Measurements from ENCODE around the gene ZNF620. TPM values are rescaled to one million over a fixed set of nuclear protein-coding genes. Genes with fewer than 3 reads are reported as not detected.

Gene ZNF620
- total and polyA plus RNA-seq, 2 experiments from 2014 or later: 14.1 to 18.0 TPM

- TF ChIP-seq REST (IDR thresholded peaks at IDR 0.05; ENCODE audit: unreplicated experiment) (no peak), ZNF331 (CRISPR knock-in tag; IDR thresholded peaks at IDR 0.05; ENCODE audit: low read depth) (no peak), ETS1 (IDR thresholded peaks at IDR 0.05) (no peak), CREB1 (CRISPR knock-in tag; IDR thresholded peaks at IDR 0.05; ENCODE audit: low read depth) (no peak)
These were observed 42.3 kb upstream of the ZNF620 start (continued) for GRCh38 chr3:40463579-40463978.

- ATAC-seq: peak; percentile 8; the same call in 1 of the 3 replicates
- peaks cover 44% of the 10 kb centered on the region for H3K36me3 ChIP-seq (ENCODE audit: insufficient read depth)
- TF ChIP-seq POLR2AphosphoS5 (IDR thresholded peaks at IDR 0.05; ENCODE audit: low read depth) (no peak), STAT1 (IDR thresholded peaks at IDR 0.05; ENCODE audit: unreplicated experiment) (no peak), EZH2 (IDR thresholded peaks at IDR 0.05; ENCODE audit: low read depth, unreplicated experiment) (no peak), ZNF331 (CRISPR knock-in tag; IDR thresholded peaks at IDR 0.05; ENCODE audit: low read depth) (no peak), EZH2phosphoT487 (IDR thresholded peaks at IDR 0.05; ENCODE audit: unreplicated experiment) (no peak), ETS1 (IDR thresholded peaks at IDR 0.05) (no peak), CREB1 (CRISPR knock-in tag; IDR thresholded peaks at IDR 0.05; ENCODE audit: low read depth) (no peak), JUNB (IDR thresholded peaks at IDR 0.05; ENCODE audit: unreplicated experiment) (no peak), ZNF114 (CRISPR knock-in tag; IDR thresholded peaks at IDR 0.05) (no peak), NANOG (IDR thresholded peaks at IDR 0.05; ENCODE audit: borderline replicate concordance) (no peak), CTCF (conservative IDR thresholded peaks at IDR 0.05; ENCODE audit: low read depth in 2 of 2) (no peak), REST (IDR thresholded peaks at IDR 0.05; ENCODE audit: unreplicated experiment) (no peak)
These were observed 41.3 kb upstream of the ZNF620 start for GRCh38 chr3:40464339-40465110.

More at GRCh38 chr3:40464339-40465110, 41.3 kb upstream of the ZNF620 start:
- no peak for DNase-seq (ENCODE audit: low spot score)
- Histone ChIP-seq H3K27ac (ENCODE audit: low read depth) (peak overlapping the region; percentile 89), H3K9me2 (ENCODE audit: insufficient read depth) (no peaks in the 10 kb centered on the region), H4K20me1 (replicated peaks; ENCODE audit: insufficient read depth) (peaks cover 39% of the 10 kb centered on the region), H3K4me2 (no peak overlapping the region), H3K4me3 (no peak overlapping the region), H3K27me3 (ENCODE audit: insufficient read depth) (no peaks in the 10 kb centered on the region), H3K4me1 (ENCODE audit: insufficient read depth) (no peaks in the 10 kb centered on the region), H2AFZ (no peak overlapping the region), H3K79me2 (replicated peaks; ENCODE audit: insufficient read depth) (peaks cover 11% of the 10 kb centered on the region), H3F3A (replicated peaks; ENCODE audit: low read depth) (peaks cover 42% of the 10 kb centered on the region)
- peaks cover 12% of the 10 kb centered on the region; the same call in 2 of the 3 replicates for H3K4me1 Mint-ChIP-seq
- peak overlapping the region; percentile 49 for H3K27ac Mint-ChIP-seq
- H3K9me3 Mint-ChIP-seq: no peaks in the 10 kb centered on the region
- H3K4me3 Mint-ChIP-seq: no peak overlapping the region
- H3K27me3 Mint-ChIP-seq (ENCODE audit: insufficient read depth, low read depth, poor library complexity): no peaks in the 10 kb centered on the region
- H3K36me3 Mint-ChIP-seq (ENCODE audit: low read depth): peaks cover 56% of the 10 kb centered on the region

All from GM23338 (cell line).